ENCODE data around the gene GLT1D1. TPM values are rescaled to one million over a fixed set of nuclear protein-coding genes. Genes with fewer than 3 reads are reported as not detected.

Gene GLT1D1
- total and polyA plus RNA-seq, 12 donors: 0.07 to 0.50 (median 0.33) TPM; not detected in 4

DNA sequence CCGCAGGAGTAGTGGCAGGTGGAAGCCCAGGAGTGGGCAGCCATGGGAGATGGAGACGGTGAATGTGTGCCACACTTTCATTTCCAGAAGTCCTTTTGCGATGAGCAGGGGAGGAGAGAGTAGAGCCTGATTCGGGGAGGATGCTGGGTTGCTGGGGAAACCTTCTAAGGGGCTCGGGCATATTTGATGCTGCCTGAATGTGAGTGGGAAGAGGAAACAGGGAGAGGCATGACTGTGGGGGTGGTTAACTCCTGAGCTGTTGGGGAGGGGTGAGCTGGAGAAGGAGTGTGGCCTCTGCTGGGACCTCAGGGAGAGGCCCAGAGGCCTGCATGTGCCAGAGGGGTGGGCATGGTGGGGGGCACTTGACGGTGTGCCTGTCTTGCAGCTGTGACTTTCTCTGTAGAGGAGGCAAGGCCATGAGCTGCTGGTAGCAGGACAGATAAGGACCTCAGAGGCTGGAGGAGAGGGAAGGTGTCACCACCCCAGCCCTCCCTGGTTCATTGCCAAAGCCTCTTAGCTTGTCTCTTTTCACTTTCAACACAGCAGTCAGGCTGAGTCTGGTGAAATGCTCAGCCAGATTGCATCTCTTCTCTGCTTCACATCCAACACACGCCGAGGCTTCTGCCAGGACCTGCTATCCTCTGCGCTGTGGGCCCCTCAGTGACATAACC, 11.4 kb downstream of the GLT1D1 start:
- Histone ChIP-seq H3K4me1 (replicated peaks in 1 of 2) (no peaks in the 10 kb centered on the region), H3K27me3 (no peaks in the 10 kb centered on the region), H3K27ac (no peak overlapping the region), H3K4me3 (no peak overlapping the region), H3K9me3 (replicated peaks in 1 of 3) (no peaks in the 10 kb centered on the region), H3K36me3 (replicated peaks in 1 of 2) (no peaks in the 10 kb centered on the region)
- WGBS, 4 donors: 74 to 84% (median 79%) methylated on average over 8 to 9 of the region's 9 CpGs
- TF ChIP-seq POLR2A (IDR thresholded peaks at IDR 0.05): no peak
- TF ChIP-seq, protein P1, sequence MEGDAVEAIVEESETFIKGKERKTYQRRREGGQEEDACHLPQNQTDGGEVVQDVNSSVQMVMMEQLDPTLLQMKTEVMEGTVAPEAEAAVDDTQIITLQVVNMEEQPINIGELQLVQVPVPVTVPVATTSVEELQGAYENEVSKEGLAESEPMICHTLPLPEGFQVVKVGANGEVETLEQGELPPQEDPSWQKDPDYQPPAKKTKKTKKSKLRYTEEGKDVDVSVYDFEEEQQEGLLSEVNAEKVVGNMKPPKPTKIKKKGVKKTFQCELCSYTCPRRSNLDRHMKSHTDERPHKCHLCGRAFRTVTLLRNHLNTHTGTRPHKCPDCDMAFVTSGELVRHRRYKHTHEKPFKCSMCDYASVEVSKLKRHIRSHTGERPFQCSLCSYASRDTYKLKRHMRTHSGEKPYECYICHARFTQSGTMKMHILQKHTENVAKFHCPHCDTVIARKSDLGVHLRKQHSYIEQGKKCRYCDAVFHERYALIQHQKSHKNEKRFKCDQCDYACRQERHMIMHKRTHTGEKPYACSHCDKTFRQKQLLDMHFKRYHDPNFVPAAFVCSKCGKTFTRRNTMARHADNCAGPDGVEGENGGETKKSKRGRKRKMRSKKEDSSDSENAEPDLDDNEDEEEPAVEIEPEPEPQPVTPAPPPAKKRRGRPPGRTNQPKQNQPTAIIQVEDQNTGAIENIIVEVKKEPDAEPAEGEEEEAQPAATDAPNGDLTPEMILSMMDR (IDR thresholded peaks at IDR 0.05): no peak
- intact Hi-C loops (cut with DNase I): no loop called here
- no peak for DNase-seq

DNA sequence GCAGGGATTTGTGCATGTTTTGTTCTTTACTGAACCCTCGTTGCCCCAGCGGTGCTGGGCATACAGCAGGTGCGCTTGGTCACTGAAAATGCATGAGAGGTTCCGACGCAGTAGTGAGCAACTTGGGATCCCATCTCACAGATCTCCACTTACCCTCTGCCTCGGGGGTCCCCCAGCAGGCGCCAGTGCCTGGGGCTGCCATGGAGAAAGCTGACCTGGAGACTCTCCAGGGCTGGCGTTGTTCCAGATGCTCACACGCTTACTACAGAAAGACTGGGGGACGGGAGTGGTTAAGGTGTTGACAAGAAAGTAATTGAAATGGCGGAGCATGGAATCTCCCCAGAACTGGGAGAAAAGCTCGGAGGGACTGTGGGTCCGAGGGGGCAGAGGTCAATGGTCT, 14.2 kb downstream of the GLT1D1 start:
- 75 to 81% (median 80%) methylated on average over 13 of the region's 13 CpGs for WGBS, 4 donors
- Histone ChIP-seq H3K36me3 (replicated peaks in 1 of 2) (no peaks in the 10 kb centered on the region), H3K27me3 (no peaks in the 10 kb centered on the region), H3K27ac (no peak overlapping the region), H3K4me3 (no peak overlapping the region), H3K9me3 (replicated peaks in 1 of 3) (no peaks in the 10 kb centered on the region), H3K4me1 (replicated peaks in 1 of 2) (no peaks in the 10 kb centered on the region)
- TF ChIP-seq POLR2A (IDR thresholded peaks at IDR 0.05): no peak
- TF ChIP-seq, protein P1 (IDR thresholded peaks at IDR 0.05): no peak
- no peak for DNase-seq
- intact Hi-C loops (cut with DNase I): no loop called here

DNA sequence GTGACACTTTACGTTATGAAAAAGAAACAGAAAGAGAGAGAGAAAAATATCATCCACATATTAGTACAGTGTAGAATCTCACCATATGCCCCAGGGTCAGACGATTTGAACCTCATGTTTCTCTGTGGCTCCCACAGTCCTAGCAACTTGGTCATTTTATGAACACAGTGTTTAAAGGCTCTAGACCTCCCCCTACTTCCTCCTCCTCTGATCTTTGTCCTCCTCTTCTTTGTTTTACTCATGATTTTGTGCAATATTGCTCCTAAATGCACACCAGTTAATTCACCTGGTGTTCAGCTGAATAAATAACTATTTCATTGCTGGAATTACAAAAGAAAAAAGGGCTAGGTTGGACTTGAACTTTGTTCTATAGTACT, 18.2 kb downstream of the GLT1D1 start:
- WGBS, 4 donors: 30 to 68% (median 52%) methylated on average over 2 of the region's 2 CpGs

DNA sequence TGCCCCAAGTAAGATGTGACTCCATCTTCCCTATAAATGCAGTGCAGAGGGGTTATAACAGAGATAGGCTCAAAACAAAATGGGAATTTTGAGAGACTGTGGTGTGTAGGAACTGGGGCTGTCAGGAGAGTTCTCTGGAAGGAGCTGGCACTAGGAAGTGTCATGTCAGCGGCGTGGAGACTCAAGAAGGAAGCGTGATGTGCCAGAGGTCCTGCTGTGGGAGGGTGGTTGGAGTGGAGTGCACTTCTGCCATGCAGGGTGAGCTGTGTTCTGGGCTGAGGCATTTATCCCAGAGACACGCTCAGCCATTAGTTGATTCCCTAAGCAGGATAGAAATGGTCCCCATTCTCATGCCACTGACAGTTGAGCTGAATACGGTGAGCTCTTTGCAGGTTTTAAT, 19.0 kb downstream of the GLT1D1 start:
- H3K36me3 ChIP-seq (replicated peaks in 1 of 2): no peaks in the 10 kb centered on the region
- H3K4me1 ChIP-seq (replicated peaks in 1 of 2): no peaks in the 10 kb centered on the region
- WGBS, 4 donors: 78 to 90% (median 83%) methylated on average over 5 of the region's 5 CpGs
- no peak for DNase-seq
- intact Hi-C loops (cut with DNase I): no loop called here
- H3K27ac ChIP-seq: no peak overlapping the region
- H3K9me3 ChIP-seq (replicated peaks in 1 of 3): peaks cover 0 to 8% (median 0%) of the 10 kb centered on the region in 3 donors
- TF ChIP-seq, protein P1 (IDR thresholded peaks at IDR 0.05): no peak
- no peak for TF ChIP-seq POLR2A (IDR thresholded peaks at IDR 0.05)
- H3K27me3 ChIP-seq: no peaks in the 10 kb centered on the region
- H3K4me3 ChIP-seq: no peak overlapping the region

More for the DNA sequence above, 18.2 kb downstream of the GLT1D1 start:
- Histone ChIP-seq H3K27me3 (no peaks in the 10 kb centered on the region), H3K4me1 (replicated peaks in 1 of 2) (no peaks in the 10 kb centered on the region), H3K36me3 (replicated peaks in 1 of 2) (no peaks in the 10 kb centered on the region), H3K9me3 (replicated peaks in 1 of 3) (peaks cover 0 to 5% (median 0%) of the 10 kb centered on the region in 3 donors), H3K27ac (no peak overlapping the region), H3K4me3 (no peak overlapping the region)
- TF ChIP-seq, protein P1 (IDR thresholded peaks at IDR 0.05): no peak
- TF ChIP-seq POLR2A (IDR thresholded peaks at IDR 0.05): no peak
- intact Hi-C loops (cut with DNase I): no loop called here
- no peak for DNase-seq

Data from adrenal gland (tissue), 12 donors.